Activated CD4-positive, alpha-beta T cell treated with anti-CD3 and anti-CD28 coated beads, Interleukin-2, amount 10 ng/mL, durations not matched to agents 24 days and 14 days (primary cell): ENCODE results near the gene SLC5A9. TPM values are rescaled to one million over a fixed set of nuclear protein-coding genes. Genes with fewer than 3 reads are reported as not detected.
A peak's percentile ranks its signal among the peaks of the same experiment; 100 is the strongest.

ENCODE experiments used
- DNase-seq: peaks from one replicate; pipeline ENCODE4 v3.0.0; 2022
- H3K27ac Mint-ChIP-seq: one replicate; pipeline ENCODE4 v1.8.0; 2022; ENCODE audit warnings: mild to moderate bottlenecking, mixed read lengths
- H3K27me3 Mint-ChIP-seq: one replicate; pipeline ENCODE4 v1.8.0; 2022; ENCODE audit warnings: mixed read lengths
- H3K36me3 Mint-ChIP-seq: one replicate; pipeline ENCODE4 v1.8.0; 2022; ENCODE audit warnings: low read depth, mild to moderate bottlenecking, mixed read lengths
- H3K4me1 Mint-ChIP-seq: one replicate; pipeline ENCODE4 v1.8.0; 2021; ENCODE audit warnings: mixed read lengths
- H3K4me3 Mint-ChIP-seq: one replicate; pipeline ENCODE4 v1.8.0; 2022; ENCODE audit warnings: mild to moderate bottlenecking, moderate library complexity, mixed read lengths
- H3K9me3 Mint-ChIP-seq: one replicate; pipeline ENCODE4 v1.8.0; 2021; ENCODE audit warnings: mixed read lengths
- intact Hi-C: fragments of 100-400 bp; cut with micrococcal nuclease; formaldehyde crosslinking; loops from one replicate; pipeline ENCODE4 v1.15.1; 2023
- total RNA-seq: library from RNA; stranded (reverse); gene quantifications from 2 replicates; pipeline ENCODE4 v1.2.3, GENCODE V29; 2022

SLC5A9 gene
- total RNA-seq, 1 donor from 2014 or later: not detected

GRCh38 chr1:48219803-48220202 is 2.7 kb upstream of the SLC5A9 start:
- no peak for DNase-seq
- intact Hi-C loops: no loop called here
- H3K27me3 Mint-ChIP-seq: no peaks in the 10 kb centered on the region
- H3K27ac Mint-ChIP-seq: no peak overlapping the region
- no peaks in the 10 kb centered on the region for H3K9me3 Mint-ChIP-seq
- no peak overlapping the region for H3K4me3 Mint-ChIP-seq
- H3K36me3 Mint-ChIP-seq: no peaks in the 10 kb centered on the region
- no peaks in the 10 kb centered on the region for H3K4me1 Mint-ChIP-seq

GRCh38 chr1:48221122-48221521 is 1.4 kb upstream of the SLC5A9 start:
- H3K36me3 Mint-ChIP-seq: no peaks in the 10 kb centered on the region

GRCh38 chr1:48221657-48222056 is 859 bp upstream of the SLC5A9 start:
- intact Hi-C loops: no loop called here
- no peak for DNase-seq
- H3K4me1 Mint-ChIP-seq: no peaks in the 10 kb centered on the region
- H3K4me3 Mint-ChIP-seq: no peak overlapping the region
- no peaks in the 10 kb centered on the region for H3K9me3 Mint-ChIP-seq
- no peaks in the 10 kb centered on the region for H3K36me3 Mint-ChIP-seq
- no peaks in the 10 kb centered on the region for H3K27me3 Mint-ChIP-seq
- H3K27ac Mint-ChIP-seq: no peak overlapping the region

More at GRCh38 chr1:48221122-48221521, 1.4 kb upstream of the SLC5A9 start:
- DNase-seq: no peak
- Mint-ChIP-seq H3K27ac (no peak overlapping the region), H3K9me3 (no peaks in the 10 kb centered on the region), H3K4me1 (no peaks in the 10 kb centered on the region), H3K4me3 (no peak overlapping the region), H3K27me3 (no peaks in the 10 kb centered on the region)
- intact Hi-C loops: no loop called here

GRCh38 chr1:48223366-48224240 is 1.1 kb downstream of the SLC5A9 start:
- no peaks in the 10 kb centered on the region for H3K27me3 Mint-ChIP-seq
- intact Hi-C loops: no loop called here

GRCh38 chr1:48224791-48225190 is 2.3 kb downstream of the SLC5A9 start:
- no peak overlapping the region for H3K4me3 Mint-ChIP-seq
- H3K27me3 Mint-ChIP-seq: no peaks in the 10 kb centered on the region
- no peaks in the 10 kb centered on the region for H3K4me1 Mint-ChIP-seq
- no peak overlapping the region for H3K27ac Mint-ChIP-seq
- no peak for DNase-seq
- intact Hi-C loops: no loop called here
- no peaks in the 10 kb centered on the region for H3K36me3 Mint-ChIP-seq
- H3K9me3 Mint-ChIP-seq: no peaks in the 10 kb centered on the region

More at GRCh38 chr1:48223366-48224240, 1.1 kb downstream of the SLC5A9 start:
- DNase-seq: no peak
- Mint-ChIP-seq H3K9me3 (no peaks in the 10 kb centered on the region), H3K4me3 (no peak overlapping the region), H3K36me3 (no peaks in the 10 kb centered on the region), H3K4me1 (no peaks in the 10 kb centered on the region), H3K27ac (no peak overlapping the region)

GRCh38 chr1:48225579-48225978 is 3.1 kb downstream of the SLC5A9 start:
- Mint-ChIP-seq H3K9me3 (no peaks in the 10 kb centered on the region), H3K27me3 (no peaks in the 10 kb centered on the region), H3K36me3 (no peaks in the 10 kb centered on the region), H3K4me1 (no peaks in the 10 kb centered on the region), H3K27ac (no peak overlapping the region), H3K4me3 (no peak overlapping the region)
- intact Hi-C loops: no loop called here
- DNase-seq: no peak

- Mint-ChIP-seq H3K27ac (no peak overlapping the region), H3K27me3 (peaks cover 1% of the 10 kb centered on the region), H3K9me3 (no peaks in the 10 kb centered on the region), H3K36me3 (no peaks in the 10 kb centered on the region), H3K4me1 (no peaks in the 10 kb centered on the region), H3K4me3 (no peak overlapping the region)
- peak; percentile 74 for DNase-seq
- intact Hi-C loops: no loop called here
Observed at GRCh38 chr1:48227165-48228013, 4.9 kb downstream of the SLC5A9 start.

- Mint-ChIP-seq H3K4me3 (no peak overlapping the region), H3K27ac (no peak overlapping the region), H3K4me1 (no peaks in the 10 kb centered on the region), H3K27me3 (peaks cover 1% of the 10 kb centered on the region), H3K36me3 (no peaks in the 10 kb centered on the region), H3K9me3 (no peaks in the 10 kb centered on the region)
- intact Hi-C loops: no loop called here
- no peak for DNase-seq
Observed at GRCh38 chr1:48228156-48228555, 5.6 kb downstream of the SLC5A9 start.

- Mint-ChIP-seq H3K27me3 (peaks cover 1% of the 10 kb centered on the region), H3K36me3 (no peaks in the 10 kb centered on the region), H3K27ac (no peak overlapping the region), H3K9me3 (no peaks in the 10 kb centered on the region), H3K4me3 (no peak overlapping the region), H3K4me1 (no peaks in the 10 kb centered on the region)
- DNase-seq: no peak
- intact Hi-C loops: no loop called here
Observed at GRCh38 chr1:48229317-48229716, 6.8 kb downstream of the SLC5A9 start.

- no peaks in the 10 kb centered on the region for H3K9me3 Mint-ChIP-seq
- no peaks in the 10 kb centered on the region for H3K36me3 Mint-ChIP-seq
- H3K27ac Mint-ChIP-seq: no peak overlapping the region
- no peak for DNase-seq
- H3K4me1 Mint-ChIP-seq: no peaks in the 10 kb centered on the region
- H3K4me3 Mint-ChIP-seq: no peak overlapping the region
- intact Hi-C loops: no loop called here
- peaks cover 1% of the 10 kb centered on the region for H3K27me3 Mint-ChIP-seq
Observed at GRCh38 chr1:48230236-48230635, 7.7 kb downstream of the SLC5A9 start.

GRCh38 chr1:48232722-48233121 is 10.2 kb downstream of the SLC5A9 start:
- Mint-ChIP-seq H3K4me3 (no peak overlapping the region), H3K27me3 (peaks cover 1% of the 10 kb centered on the region), H3K9me3 (no peaks in the 10 kb centered on the region), H3K36me3 (no peaks in the 10 kb centered on the region), H3K27ac (no peak overlapping the region), H3K4me1 (no peaks in the 10 kb centered on the region)
- no peak for DNase-seq
- intact Hi-C loops: no loop called here

GRCh38 chr1:48233666-48234485 is 11.4 kb downstream of the SLC5A9 start:
- H3K4me3 Mint-ChIP-seq: no peak overlapping the region
- no peak for DNase-seq
- H3K9me3 Mint-ChIP-seq: no peaks in the 10 kb centered on the region
- no peak overlapping the region for H3K27ac Mint-ChIP-seq
- H3K4me1 Mint-ChIP-seq: no peaks in the 10 kb centered on the region
- H3K36me3 Mint-ChIP-seq: no peaks in the 10 kb centered on the region
- H3K27me3 Mint-ChIP-seq: peaks cover 1% of the 10 kb centered on the region
- intact Hi-C loops: no loop called here

GRCh38 chr1:48235652-48236051 is 13.1 kb downstream of the SLC5A9 start:
- H3K9me3 Mint-ChIP-seq: no peaks in the 10 kb centered on the region
- no peaks in the 10 kb centered on the region for H3K36me3 Mint-ChIP-seq
- H3K4me3 Mint-ChIP-seq: no peak overlapping the region
- no peak overlapping the region for H3K27ac Mint-ChIP-seq
- intact Hi-C loops: loop anchor here (2.0 kb wide), 1 partner anchor 143 kb away; no protein-coding TSS in a partner anchor
- no peak for DNase-seq
- H3K4me1 Mint-ChIP-seq: no peaks in the 10 kb centered on the region
- peaks cover 1% of the 10 kb centered on the region for H3K27me3 Mint-ChIP-seq
